ENCODE data around the gene INHBE.
"Not testable (repeated sequence)": the region's sequence is repeated elsewhere in the genome, so short reads cannot be mapped to it uniquely, and the experiment has no call there.

The INHBE gene, protein sequence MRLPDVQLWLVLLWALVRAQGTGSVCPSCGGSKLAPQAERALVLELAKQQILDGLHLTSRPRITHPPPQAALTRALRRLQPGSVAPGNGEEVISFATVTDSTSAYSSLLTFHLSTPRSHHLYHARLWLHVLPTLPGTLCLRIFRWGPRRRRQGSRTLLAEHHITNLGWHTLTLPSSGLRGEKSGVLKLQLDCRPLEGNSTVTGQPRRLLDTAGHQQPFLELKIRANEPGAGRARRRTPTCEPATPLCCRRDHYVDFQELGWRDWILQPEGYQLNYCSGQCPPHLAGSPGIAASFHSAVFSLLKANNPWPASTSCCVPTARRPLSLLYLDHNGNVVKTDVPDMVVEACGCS

GRCh38 chr12:57454566-57455373 lies at the start of gene INHBE:
TSS of gene INHBE (plus strand) at chr12:57455307. CDS start at chr12:57455537, 230 bp downstream.
- DNase-seq, result peak; percentile 41

- DNase-seq, result no peak
These were observed 44.6 kb upstream of the INHBE start for GRCh38 chr12:57410534-57410933.

GRCh38 chr12:57414160-57414559 lies 40.9 kb upstream of the INHBE start:
- not testable (repeated sequence) for DNase-seq

DNA sequence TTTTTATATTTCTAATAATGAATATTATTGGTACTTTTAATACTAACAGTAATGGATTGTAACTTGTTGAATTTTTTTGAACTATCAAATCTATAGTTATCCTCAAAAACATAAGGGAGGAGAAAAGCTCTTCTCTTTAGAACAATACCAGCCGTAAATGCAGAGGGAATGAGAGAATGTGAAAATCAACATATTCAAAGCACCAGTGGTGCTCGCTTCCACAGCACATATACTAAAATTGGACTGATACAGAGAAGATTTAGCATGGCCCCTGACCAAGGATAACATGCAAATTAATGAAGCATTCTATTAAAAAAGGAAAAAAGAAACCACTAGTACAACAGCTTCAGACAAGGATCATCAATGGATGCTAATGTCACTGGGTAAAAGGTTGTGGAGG lies 40.0 kb upstream of the INHBE start:
- no peak for DNase-seq

DNA sequence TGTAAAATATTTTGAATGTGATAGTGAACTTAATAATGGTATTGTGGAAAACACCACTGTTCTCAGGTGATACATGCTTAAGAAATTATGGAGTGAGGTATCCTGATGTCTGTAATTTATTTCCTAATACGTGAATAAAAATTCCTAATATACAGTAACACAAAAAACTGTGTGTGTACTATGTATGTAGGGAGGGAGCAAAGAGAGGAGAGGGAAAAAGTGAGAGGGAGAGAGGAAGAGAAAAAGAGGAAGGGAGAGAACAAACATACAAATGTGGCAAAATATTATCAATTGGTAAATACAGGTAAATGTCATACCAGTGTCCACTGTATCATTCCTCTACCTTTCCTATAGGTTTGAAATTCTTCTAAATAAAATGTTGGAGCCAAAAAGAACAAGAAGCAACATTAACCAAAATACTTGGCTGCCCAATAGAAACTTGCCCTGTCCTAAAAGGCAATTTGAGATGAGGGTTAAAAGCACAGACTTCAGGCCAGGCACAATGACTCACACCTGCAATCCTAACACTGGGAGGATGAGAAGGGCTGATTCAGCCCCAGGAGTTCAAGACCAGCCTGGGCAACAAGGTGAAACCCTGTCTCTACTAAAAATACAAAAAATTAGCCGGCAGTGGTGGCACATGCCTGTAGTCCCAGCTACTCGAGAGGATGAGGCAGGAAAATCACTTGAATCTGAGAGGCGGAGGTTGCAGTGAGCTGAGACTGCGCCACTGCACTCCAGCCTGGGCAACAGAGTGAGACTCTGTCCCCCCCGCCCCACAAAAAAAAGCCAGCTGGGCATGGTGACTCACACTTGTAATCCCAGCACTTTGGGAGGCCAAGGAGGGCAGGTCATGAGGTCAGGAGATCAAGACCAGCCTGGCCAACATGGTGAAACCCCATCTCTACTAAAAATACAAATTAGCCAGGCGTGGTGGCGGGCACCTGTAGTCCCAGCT lies 38.8 kb upstream of the INHBE start:
- DNase-seq, result no peak

- DNase-seq, result no peak
These were observed 36.9 kb upstream of the INHBE start for GRCh38 chr12:57418255-57418654.

DNA sequence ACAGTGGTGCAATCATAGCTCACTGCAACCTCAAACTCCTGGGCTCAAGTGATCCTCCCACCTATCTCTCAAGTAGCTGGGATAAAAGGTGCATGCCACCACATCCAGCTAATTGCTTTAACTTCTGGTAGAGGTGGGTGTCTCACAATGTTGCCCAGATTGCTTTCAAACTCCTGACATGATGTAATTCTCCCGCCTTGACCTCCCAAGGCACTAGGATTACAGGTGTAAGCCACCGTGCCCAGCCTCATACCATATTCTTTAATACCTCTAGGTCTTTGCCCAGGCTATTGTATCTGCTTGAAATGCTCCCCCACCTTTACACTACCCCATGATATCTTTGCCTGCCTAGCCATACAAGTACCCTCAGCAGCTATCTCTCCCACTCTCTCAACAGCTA lies 35.6 kb upstream of the INHBE start:
- DNase-seq, result no peak

DNA sequence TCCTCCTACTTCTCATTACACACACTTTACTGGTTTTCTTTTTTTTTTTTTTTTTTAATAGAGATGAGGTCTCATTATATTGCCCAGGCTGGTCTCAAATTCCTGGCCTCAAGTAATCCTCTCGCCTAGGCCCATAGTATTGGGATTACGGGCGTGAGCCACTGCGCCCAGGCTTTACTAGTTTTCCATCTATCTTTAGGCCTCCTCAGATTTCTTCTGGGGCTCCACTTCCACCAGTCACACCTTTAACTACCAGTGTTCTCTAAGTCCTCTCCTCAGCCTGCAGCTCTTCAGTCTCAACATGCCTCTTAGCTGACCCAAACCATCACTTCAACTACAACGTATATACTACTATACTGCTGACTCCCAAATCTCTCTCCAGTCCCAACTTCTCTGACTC lies 34.6 kb upstream of the INHBE start:
- no peak for DNase-seq

- not testable (repeated sequence) for DNase-seq
These were observed 28.2 kb upstream of the INHBE start for GRCh38 chr12:57426948-57427347.

DNA sequence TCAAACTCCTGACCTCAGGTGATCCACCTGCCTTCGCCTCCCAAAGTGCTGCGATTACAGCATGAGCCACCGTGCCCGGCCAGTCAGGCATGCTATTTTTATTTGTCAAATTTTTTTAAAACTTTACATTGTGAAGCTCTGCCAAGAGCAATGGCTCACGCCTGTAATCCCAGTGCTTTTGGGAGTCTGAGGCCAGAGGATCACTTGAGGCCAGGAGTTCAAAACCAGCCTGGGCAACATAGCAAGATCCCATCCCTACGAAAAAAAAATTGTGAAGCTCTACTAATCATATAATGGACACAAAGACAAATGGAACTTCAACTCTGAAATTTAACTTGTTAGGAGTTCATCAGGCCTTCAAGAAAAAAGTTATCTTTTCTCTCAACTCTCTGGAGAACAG lies 26.1 kb upstream of the INHBE start:
- no peak for DNase-seq

- peak; percentile 19 for DNase-seq
These were observed 25.5 kb upstream of the INHBE start for GRCh38 chr12:57429473-57430111.

DNA sequence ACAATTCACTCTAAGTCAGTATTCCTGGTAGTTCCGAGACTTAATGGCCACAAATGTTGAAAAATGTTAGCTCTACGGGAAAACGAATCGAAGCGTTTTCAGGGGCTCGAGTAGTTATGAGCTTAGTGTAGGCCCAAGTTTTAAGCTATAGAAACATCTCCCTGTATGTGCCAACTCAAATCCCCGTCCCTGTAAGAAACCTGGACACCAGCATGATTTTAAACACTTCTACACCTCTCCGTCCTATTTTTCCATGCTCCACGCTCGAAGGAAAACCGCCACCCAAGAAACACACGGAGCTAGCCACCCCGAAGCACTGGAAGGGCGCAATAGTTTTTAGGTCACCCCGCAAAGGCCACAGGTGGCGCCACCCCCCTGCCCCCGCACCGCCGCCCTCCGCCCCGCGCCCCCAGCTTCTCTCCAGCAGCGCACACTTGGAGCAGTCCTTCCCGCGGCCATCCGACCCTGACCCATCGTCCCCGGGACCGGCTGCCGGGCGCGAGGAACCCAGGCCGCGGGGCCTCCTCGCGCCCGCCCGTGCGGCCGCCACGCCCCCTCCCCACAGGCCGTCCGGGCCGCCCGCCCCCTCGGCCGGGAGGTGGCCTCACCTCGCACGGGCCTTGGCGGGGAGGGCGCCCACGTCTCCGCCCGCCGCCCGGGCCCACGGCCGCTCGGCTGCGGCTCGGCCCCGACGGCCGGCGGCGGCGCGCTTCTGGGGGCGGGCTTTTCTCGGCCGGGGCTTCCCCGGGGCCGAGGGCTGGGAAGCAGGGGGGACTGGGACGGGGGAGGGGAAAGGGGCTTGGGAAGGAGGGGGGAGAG lies 24.8 kb upstream of the INHBE start:
- DNase-seq, result peak; percentile 13

GRCh38 chr12:57430931-57431566 lies 24.1 kb upstream of the INHBE start, which contains the start of gene R3HDM2:
TSS of gene R3HDM2 (minus strand) at chr12:57431043. CDS start at chr12:57310428, 120,615 bp downstream.
- peak; percentile 98 for DNase-seq

DNA sequence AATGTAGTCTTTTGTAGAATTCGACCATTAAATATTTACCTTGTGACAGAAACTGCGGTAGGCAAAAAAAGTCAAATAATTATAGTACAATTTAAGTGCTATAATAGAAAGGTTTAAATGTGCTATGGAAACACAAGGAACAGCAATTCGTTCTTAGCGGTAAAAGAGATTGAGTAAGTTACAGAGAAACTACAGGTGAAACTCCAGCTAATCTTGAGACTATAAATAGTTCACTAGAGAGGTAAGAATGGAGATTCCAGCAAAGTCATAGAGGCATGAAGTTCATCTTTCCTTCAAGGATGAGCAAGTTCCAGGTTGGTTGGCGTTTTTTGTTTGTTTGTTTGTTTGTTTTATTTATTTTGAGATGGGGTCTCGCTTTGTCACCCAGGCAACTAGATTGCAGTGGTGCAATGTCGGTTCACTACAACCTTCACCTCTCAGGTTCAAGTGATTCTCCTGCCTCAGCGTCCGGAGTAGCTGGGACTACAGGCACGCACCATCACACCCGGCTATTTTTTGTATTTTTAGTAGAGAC lies 23.4 kb upstream of the INHBE start:
- DNase-seq, result no peak

DNA sequence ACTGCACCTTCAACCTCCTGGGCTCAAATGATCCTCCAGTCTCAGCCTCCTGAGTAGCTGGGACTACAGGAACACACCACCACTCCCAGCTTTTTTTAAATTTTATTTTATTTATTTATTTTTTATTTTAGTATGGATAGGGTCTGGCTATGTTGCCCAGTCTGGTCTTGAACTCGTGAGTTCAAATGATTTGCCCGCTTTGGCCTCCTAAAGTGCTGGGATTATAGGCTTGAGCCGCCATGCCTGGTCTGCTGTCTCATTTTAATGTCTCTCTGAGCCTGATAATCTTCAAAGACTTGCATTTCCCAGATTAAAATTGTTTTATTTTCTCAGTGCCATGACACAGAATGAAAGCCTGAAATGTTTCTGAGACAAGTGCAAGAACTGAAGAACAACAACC lies 21.7 kb upstream of the INHBE start:
- DNase-seq, result no peak

- DNase-seq, result no peak
These were observed 20.4 kb upstream of the INHBE start, which contains the start of gene INHBC for GRCh38 chr12:57434517-57435223. TSS of gene INHBC (plus strand) at chr12:57434784. CDS start at chr12:57434887, 103 bp downstream.

DNA sequence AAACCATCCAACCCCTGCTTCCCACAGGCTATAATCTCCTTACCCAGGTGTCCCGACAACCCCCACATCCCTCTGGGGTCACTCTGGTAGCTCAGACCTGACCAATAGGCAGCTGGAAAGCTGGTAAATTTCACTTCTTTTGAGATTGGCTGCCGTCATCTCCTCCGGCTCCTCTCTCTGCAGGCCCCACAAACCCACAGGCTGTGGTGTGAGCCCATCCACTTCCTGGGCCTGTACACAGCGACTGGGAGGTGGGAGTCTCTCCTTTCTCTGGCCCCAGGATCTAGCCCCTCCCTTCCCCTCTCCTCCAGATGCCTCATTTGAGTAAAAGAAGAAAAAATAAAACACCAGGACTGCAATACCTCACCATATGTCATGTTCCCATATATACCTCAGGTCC lies 19.8 kb upstream of the INHBE start:
- DNase-seq, result no peak

- no peak for DNase-seq
These were observed 16.7 kb upstream of the INHBE start for GRCh38 chr12:57438400-57438799.

DNA sequence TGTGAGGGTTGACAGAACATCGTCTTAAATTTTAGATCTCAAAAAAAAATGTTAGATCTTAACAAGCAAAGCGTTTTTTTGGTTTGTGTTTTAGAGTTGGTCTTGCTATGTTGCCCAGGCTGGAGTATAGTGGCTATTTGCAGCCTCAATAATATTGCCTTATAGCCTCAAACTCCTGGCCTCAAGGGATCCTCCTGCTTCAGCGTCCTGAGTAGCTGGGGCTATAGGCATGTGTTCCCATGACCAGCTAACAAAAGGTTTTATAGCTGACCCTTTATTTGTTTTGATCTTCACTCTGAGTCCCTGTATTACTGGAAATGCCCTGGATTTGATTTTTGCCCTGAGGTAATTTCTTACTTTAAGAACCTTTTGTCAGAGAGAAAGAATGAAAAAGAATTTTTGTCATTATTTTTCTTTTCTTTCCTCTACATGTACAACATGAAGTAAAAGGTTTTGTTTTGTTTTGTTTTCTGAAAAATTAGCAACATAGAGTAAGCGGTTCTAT lies 15.3 kb upstream of the INHBE start:
- no peak for DNase-seq

- DNase-seq, result not testable (repeated sequence)
These were observed 13.7 kb upstream of the INHBE start for GRCh38 chr12:57441393-57441792.

Data from suppressor macrophage treated with lipopolysaccharide for 4 hours (primary cell).